Adipose tissue (tissue), 3 donors: ENCODE data around the gene UBE2O. TPM values are rescaled to one million over a fixed set of nuclear protein-coding genes. Genes with fewer than 3 reads are reported as not detected.

Source experiments
- H3K27ac ChIP-seq: one replicate; pipeline ENCODE4 v1.5.1; 2013; ENCODE audit warnings: low read depth, low read length
- WGBS, 3 donors: extraction: QIAGEN DNeasy Blood & Tissue Kit; methylation state at CpG; one replicate each; pipeline ENCODE4 v1.1.7; 2013; 5-methylcytosine and 5-hydroxymethylcytosine counted together
- polyA plus RNA-seq, 3 donors: library from polyadenylated mRNA; stranded (reverse); fragments of 200-250 nt; gene quantifications; one replicate each; pipeline ENCODE4 v1.2.3, GENCODE V29; 2013
- donor health status: healthy with polysubstance abuse.
- donor health status: Bipolar disorder and iron deficiency.
- donor health status: healthy.

Gene UBE2O
- polyA plus RNA-seq, 3 donors, result 6.2 to 10.1 (median 10.0) TPM

GRCh38 chr17:76469991-76470739, 17.2 kb upstream of the UBE2O start:
- no peak overlapping the region for H3K27ac ChIP-seq
- 85 to 90% (median 89%) methylated on average over 12 to 13 of the region's 13 CpGs for WGBS, 3 donors

GRCh38 chr17:76469076-76469990, 16.4 kb upstream of the UBE2O start:
- H3K27ac ChIP-seq, result no peak overlapping the region
- whole genome bisulfite sequencing, 3 donors, result 92 to 94% (median 93%) methylated on average over 38 of the region's 38 CpGs

- H3K27ac ChIP-seq, result no peak overlapping the region
- 89 to 94% (median 89%) methylated on average over 14 of the region's 14 CpGs for WGBS, 3 donors
Observed at GRCh38 chr17:76468634-76469010, 15.7 kb upstream of the UBE2O start.

- H3K27ac ChIP-seq, result no peak overlapping the region
- 72 to 81% (median 79%) methylated on average over 8 of the region's 8 CpGs for WGBS, 3 donors
Observed at GRCh38 chr17:76467809-76468633, 15.1 kb upstream of the UBE2O start.

- no peak within 1 kb of the TSS for H3K27ac ChIP-seq
Observed at GRCh38 chr17:76467366-76467765, 14.4 kb upstream of the UBE2O start, which contains the start of gene AANAT. TSS of gene AANAT (plus strand) at chr17:76467603. CDS start at chr17:76468747, 1,144 bp downstream.

GRCh38 chr17:76466775-76467130, 13.8 kb upstream of the UBE2O start:
- WGBS, 3 donors, result 84 to 89% (median 84%) methylated on average over 6 of the region's 6 CpGs

More at GRCh38 chr17:76467366-76467765, 14.4 kb upstream of the UBE2O start, which contains the start of gene AANAT:
- WGBS, 3 donors, result 73 to 82% (median 78%) methylated on average over 11 of the region's 11 CpGs

GRCh38 chr17:76462556-76463290, 9.8 kb upstream of the UBE2O start:
- 75 to 81% (median 80%) methylated on average over 24 of the region's 24 CpGs for WGBS, 3 donors
- H3K27ac ChIP-seq, result no peak overlapping the region

More at GRCh38 chr17:76466775-76467130, 13.8 kb upstream of the UBE2O start:
- no peak overlapping the region for H3K27ac ChIP-seq

GRCh38 chr17:76461765-76462555, 9.0 kb upstream of the UBE2O start:
- no peak overlapping the region for H3K27ac ChIP-seq
- 81 to 84% (median 81%) methylated on average over 11 of the region's 11 CpGs for WGBS, 3 donors

GRCh38 chr17:76459674-76460073, 6.7 kb upstream of the UBE2O start:
- no peak overlapping the region for H3K27ac ChIP-seq
- WGBS, 3 donors, result 81 to 84% (median 81%) methylated on average over 4 of the region's 4 CpGs

GRCh38 chr17:76458580-76459490, 5.9 kb upstream of the UBE2O start:
- H3K27ac ChIP-seq, result no peak overlapping the region
- WGBS, 3 donors, result 30 to 63% (median 58%) methylated on average over 9 of the region's 9 CpGs

GRCh38 chr17:76453431-76453743, 435 bp upstream of the UBE2O start:
- H3K27ac ChIP-seq, result no peak overlapping the region
- WGBS, 3 donors, result 26 to 33% (median 26%) methylated on average over 6 of the region's 6 CpGs

- H3K27ac ChIP-seq, result no peak overlapping the region
Observed at GRCh38 chr17:76452127-76452659, 759 bp downstream of the UBE2O start.

GRCh38 chr17:76451506-76451905, 1.4 kb downstream of the UBE2O start:
- 56 to 77% (median 71%) methylated on average over 6 of the region's 6 CpGs for WGBS, 3 donors
- no peak overlapping the region for H3K27ac ChIP-seq

More at GRCh38 chr17:76452127-76452659, 759 bp downstream of the UBE2O start:
- 1 to 2% (median 1%) methylated on average over 29 of the region's 29 CpGs for WGBS, 3 donors

GRCh38 chr17:76449126-76449525, 3.8 kb downstream of the UBE2O start:
- H3K27ac ChIP-seq, result no peak overlapping the region
- 96 to 97% (median 96%) methylated on average over 6 of the region's 6 CpGs for WGBS, 3 donors

GRCh38 chr17:76447931-76448652, 4.9 kb downstream of the UBE2O start:
- WGBS, 3 donors, result 72 to 83% (median 80%) methylated on average over 7 of the region's 7 CpGs
- no peak overlapping the region for H3K27ac ChIP-seq
